DND-41 (cell line): ENCODE results near the gene ESRRA.

Experiments used
- EZH2 ChIP-seq: IDR thresholded peaks from 3 replicates; pipeline ENCODE4 v1.6.1; 2012; ENCODE audit warnings: borderline replicate concordance, low read depth, mild to moderate bottlenecking, moderate library complexity, low read length, inconsistent platforms; ENCODE audit not compliant: severe bottlenecking
- TF ChIP-seq, protein P1 (sequence below): IDR thresholded peaks from 2 replicates; pipeline ENCODE4 v1.5.1; 2012; ENCODE audit warnings: borderline replicate concordance, low read length, moderate library complexity, mild to moderate bottlenecking; ENCODE audit not compliant: poor library complexity, severe bottlenecking; ENCODE audit errors: extremely low read depth

DNA sequence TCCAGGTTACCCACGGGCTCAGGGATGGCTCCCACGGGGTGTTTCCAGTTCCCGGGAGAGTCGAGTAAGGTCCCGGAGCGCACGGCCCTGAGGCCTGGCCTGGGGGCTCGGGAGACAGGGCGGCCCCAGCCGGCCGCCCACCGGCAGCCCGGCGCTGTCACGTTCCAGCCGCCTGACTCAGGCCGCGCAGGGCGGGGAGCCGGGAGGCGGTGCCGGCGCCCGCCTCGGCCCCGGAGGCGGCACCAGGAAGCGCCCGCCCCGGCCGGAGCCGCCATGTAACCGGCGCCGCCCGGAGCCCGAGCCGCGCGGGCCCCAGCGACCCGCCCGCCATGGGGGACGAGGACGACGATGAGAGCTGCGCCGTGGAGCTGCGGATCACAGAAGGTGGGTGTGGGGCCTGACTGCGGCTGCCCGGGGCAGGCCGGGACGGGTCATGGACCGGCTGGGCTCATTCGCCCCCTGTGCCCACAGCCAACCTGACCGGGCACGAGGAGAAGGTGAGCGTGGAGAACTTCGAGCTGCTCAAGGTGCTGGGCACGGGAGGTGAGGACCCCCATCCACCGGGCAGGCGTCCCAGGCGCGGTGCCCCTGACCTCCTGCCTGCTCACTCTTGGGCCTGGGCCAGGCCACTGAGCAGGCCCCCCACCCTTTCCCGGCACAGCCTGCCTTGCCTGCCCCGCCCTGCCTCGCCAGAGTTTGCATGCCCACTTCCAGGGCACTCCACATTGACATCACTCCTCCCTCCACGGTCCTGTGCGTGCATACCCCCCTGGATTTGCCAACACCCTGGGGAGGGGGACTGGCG, 53.8 kb downstream of the ESRRA start, which contains the start of gene RPS6KA4:
- TF ChIP-seq, protein P1, sequence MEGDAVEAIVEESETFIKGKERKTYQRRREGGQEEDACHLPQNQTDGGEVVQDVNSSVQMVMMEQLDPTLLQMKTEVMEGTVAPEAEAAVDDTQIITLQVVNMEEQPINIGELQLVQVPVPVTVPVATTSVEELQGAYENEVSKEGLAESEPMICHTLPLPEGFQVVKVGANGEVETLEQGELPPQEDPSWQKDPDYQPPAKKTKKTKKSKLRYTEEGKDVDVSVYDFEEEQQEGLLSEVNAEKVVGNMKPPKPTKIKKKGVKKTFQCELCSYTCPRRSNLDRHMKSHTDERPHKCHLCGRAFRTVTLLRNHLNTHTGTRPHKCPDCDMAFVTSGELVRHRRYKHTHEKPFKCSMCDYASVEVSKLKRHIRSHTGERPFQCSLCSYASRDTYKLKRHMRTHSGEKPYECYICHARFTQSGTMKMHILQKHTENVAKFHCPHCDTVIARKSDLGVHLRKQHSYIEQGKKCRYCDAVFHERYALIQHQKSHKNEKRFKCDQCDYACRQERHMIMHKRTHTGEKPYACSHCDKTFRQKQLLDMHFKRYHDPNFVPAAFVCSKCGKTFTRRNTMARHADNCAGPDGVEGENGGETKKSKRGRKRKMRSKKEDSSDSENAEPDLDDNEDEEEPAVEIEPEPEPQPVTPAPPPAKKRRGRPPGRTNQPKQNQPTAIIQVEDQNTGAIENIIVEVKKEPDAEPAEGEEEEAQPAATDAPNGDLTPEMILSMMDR = no peak
- no peak for TF ChIP-seq EZH2
